Liver (tissue), 9 donors: ENCODE results near the gene GPR65. TPM values are rescaled to one million over a fixed set of nuclear protein-coding genes. Genes with fewer than 3 reads are reported as not detected.

Experiments
- DNase-seq: peaks from one replicate; pipeline ENCODE4 v3.0.0-alpha.2; 2017; ENCODE audit warnings: low spot score
- H3K27ac ChIP-seq, 2 donors: one replicate each; pipeline ENCODE4 v1.7.0; 2013; ENCODE audit warnings: inconsistent platforms in 2 of 2, low read length in 2 of 2, control low read depth in 1 of 2, low read depth in 1 of 2, mild to moderate bottlenecking in 1 of 2
- H3K27me3 ChIP-seq, 4 donors: one replicate each; pipeline versions ENCODE4 v1.6.1 to v1.7.0; 2013; ENCODE audit warnings: low read length in 3 of 4, inconsistent platforms in 1 of 4, mild to moderate bottlenecking in 1 of 4, moderate library complexity in 1 of 4; ENCODE audit not compliant: control insufficient read depth in 4 of 4, insufficient read depth in 4 of 4
- H3K36me3 ChIP-seq, 4 donors: one replicate each; pipeline versions ENCODE4 v1.6.1 to v1.7.0; 2013; ENCODE audit warnings: low read length in 3 of 4, mild to moderate bottlenecking in 3 of 4, low read depth in 1 of 4, moderate library complexity in 1 of 4; ENCODE audit not compliant: control insufficient read depth in 4 of 4, insufficient read depth in 3 of 4
- H3K4me1 ChIP-seq, 4 donors: one replicate each; pipeline versions ENCODE4 v1.6.1 to v1.7.0; 2013; ENCODE audit warnings: low read length in 3 of 4, mild to moderate bottlenecking in 3 of 4, moderate library complexity in 1 of 4; ENCODE audit not compliant: control insufficient read depth in 4 of 4, insufficient read depth in 4 of 4
- H3K4me3 ChIP-seq, 3 donors: one replicate each; pipeline versions ENCODE4 v1.6.1 to v1.7.0; 2013; ENCODE audit warnings: low read length in 3 of 3, control low read depth in 1 of 3, low read depth in 1 of 3, mild to moderate bottlenecking in 1 of 3
- H3K9ac ChIP-seq, 2 donors: one replicate each; pipeline ENCODE4 v1.7.0; 2013; ENCODE audit warnings: low read length in 2 of 2, mild to moderate bottlenecking in 2 of 2, moderate library complexity in 2 of 2, control low read depth in 1 of 2, low read depth in 1 of 2
- H3K9me3 ChIP-seq, 4 donors: one replicate each; pipeline versions ENCODE4 v1.6.1 to v1.7.0; 2013; ENCODE audit warnings: low read length in 3 of 4; ENCODE audit not compliant: control insufficient read depth in 4 of 4
- EGR1 ChIP-seq, 2 donors: IDR thresholded peaks; 2 replicates each; pipeline ENCODE4 v1.6.1; 2016 to 2018; ENCODE audit warnings: antibody characterized with exemption in 2 of 2, low read depth in 2 of 2
- FOXA1 ChIP-seq: IDR thresholded peaks from 2 replicates; pipeline ENCODE4 v1.6.1; 2016; ENCODE audit warnings: antibody characterized with exemption
- FOXA2 ChIP-seq: IDR thresholded peaks from 2 replicates; pipeline ENCODE4 v1.6.1; 2016; ENCODE audit warnings: antibody characterized with exemption
- GABPA ChIP-seq, 2 donors: IDR thresholded peaks in 1 of 2; conservative IDR thresholded peaks in 1 of 2; 2 replicates each; pipeline ENCODE4 v1.6.1; 2016; ENCODE audit warnings: antibody characterized with exemption in 2 of 2, mild to moderate bottlenecking in 1 of 2, moderate library complexity in 1 of 2
- HNF4A ChIP-seq, 2 donors: conservative IDR thresholded peaks; 2 replicates each; pipeline ENCODE4 v1.6.1; 2016; ENCODE audit warnings: antibody characterized with exemption in 2 of 2, mild to moderate bottlenecking in 2 of 2
- HNF4G ChIP-seq: IDR thresholded peaks from 2 replicates; pipeline ENCODE4 v1.6.1; 2016; ENCODE audit warnings: antibody characterized with exemption
- JUND ChIP-seq, 2 donors: IDR thresholded peaks; 2 replicates each; pipeline ENCODE4 v1.6.1; 2016; ENCODE audit warnings: antibody characterized with exemption in 2 of 2
- MAX ChIP-seq: IDR thresholded peaks from 2 replicates; pipeline ENCODE4 v1.6.1; 2016; ENCODE audit warnings: antibody characterized with exemption
- NR2F2 ChIP-seq: IDR thresholded peaks from 2 replicates; pipeline ENCODE4 v1.6.1; 2016; ENCODE audit warnings: antibody characterized with exemption
- RAD21 ChIP-seq, 2 donors: IDR thresholded peaks; 2 replicates each; pipeline ENCODE4 v1.6.1; 2016; ENCODE audit warnings: antibody characterized with exemption in 2 of 2, mild to moderate bottlenecking in 2 of 2
- RXRA ChIP-seq, 2 donors: IDR thresholded peaks; 2 replicates each; pipeline ENCODE4 v1.6.1; 2017 to 2018; ENCODE audit warnings: antibody characterized with exemption in 2 of 2, mild to moderate bottlenecking in 1 of 2
- SP1 ChIP-seq: IDR thresholded peaks from 2 replicates; pipeline ENCODE4 v1.6.1; 2018; ENCODE audit warnings: antibody characterized with exemption, mild to moderate bottlenecking
- TAF1 ChIP-seq: conservative IDR thresholded peaks from 2 replicates; pipeline ENCODE4 v1.6.1; 2016; ENCODE audit warnings: antibody characterized with exemption, mild to moderate bottlenecking
- YY1 ChIP-seq: IDR thresholded peaks from 2 replicates; pipeline ENCODE4 v1.6.1; 2016; ENCODE audit warnings: antibody characterized with exemption, mild to moderate bottlenecking
- WGBS: extraction: QIAGEN DNeasy Blood & Tissue Kit; methylation state at CpG from one replicate; pipeline ENCODE4 v1.1.7; 2013; 5-methylcytosine and 5-hydroxymethylcytosine counted together
- polyA plus RNA-seq, 2 donors: library from polyadenylated mRNA; stranded (reverse) in 1 of 2; unstranded in 1 of 2; fragments of 200-250 nt in 1 of 2; fragments of >200 nt in 1 of 2; fragmentation: Nextera tagmentation in 1 of 2; extraction: Ambion mirVana in 1 of 2; gene quantifications; one replicate each; pipeline versions ENCODE4 v1.2.1 to v1.2.3, GENCODE V29; 2013 to 2015
- total RNA-seq, 2 donors: library from RNA; depleted of rRNA; stranded (reverse); fragments of >200 nt; gene quantifications; one replicate each; pipeline ENCODE4 v1.2.3, GENCODE V29; 2014
- TF ChIP-seq, protein P1 (sequence below): IDR thresholded peaks from 2 replicates; pipeline ENCODE4 v1.6.1; 2016; ENCODE audit warnings: antibody characterized with exemption
- TF ChIP-seq, protein P2 (sequence below): IDR thresholded peaks from 2 replicates; pipeline ENCODE4 v1.6.1; 2016; ENCODE audit warnings: antibody characterized with exemption
- TF ChIP-seq, protein P3 (sequence below): IDR thresholded peaks from 2 replicates; pipeline ENCODE4 v1.6.1; 2016; ENCODE audit warnings: antibody characterized with exemption, mild to moderate bottlenecking
- TF ChIP-seq, protein P4 (sequence below): fragments of 150-350 bp; IDR thresholded peaks from 2 replicates; pipeline ENCODE4 v1.5.1; 2017; ENCODE audit warnings: improper control_type of control experiment, low read depth, low read length; ENCODE audit not compliant: missing input control
- donor health status: healthy.
- donor health status: healthy.
- donor health status: healthy.
- donor health status: healthy.
- donor health status: healthy.

Gene GPR65
- total and polyA plus RNA-seq, 4 donors = 0.72 to 4.5 (median 1.7) TPM

DNA sequence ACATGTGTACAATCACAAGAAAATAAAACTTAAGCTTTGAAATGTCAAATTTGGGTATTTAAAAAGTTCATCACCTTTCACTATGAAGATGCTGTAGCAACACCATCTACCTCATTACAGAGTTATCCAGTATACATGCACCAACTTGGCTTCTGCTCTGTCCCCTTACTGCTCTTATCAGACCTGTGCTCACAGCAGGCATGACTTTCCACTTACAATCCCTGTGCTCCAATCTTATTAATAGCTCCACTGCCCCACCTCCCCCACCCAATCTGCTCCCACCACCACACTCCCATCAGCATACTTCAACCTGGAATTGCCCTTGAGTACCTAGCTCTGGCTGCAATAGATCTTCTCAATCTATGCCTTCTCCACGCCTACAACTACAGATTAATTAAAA lies 25.2 kb upstream of the GPR65 start:
- no peak overlapping the region for H3K4me3 ChIP-seq
- H3K27ac ChIP-seq = no peak overlapping the region
- DNase-seq = no peak
- H3K27me3 ChIP-seq = no peaks in the 10 kb centered on the region
- H3K9me3 ChIP-seq = no peaks in the 10 kb centered on the region
- H3K36me3 ChIP-seq = peaks cover 0 to 5% (median 0%) of the 10 kb centered on the region in 4 donors
- H3K4me1 ChIP-seq = no peaks in the 10 kb centered on the region
- H3K9ac ChIP-seq = no peak overlapping the region
- TF ChIP-seq FOXA2 (no peak), GABPA (IDR thresholded peaks at IDR 0.05 in 1 of 2, conservative IDR thresholded peaks at IDR 0.05 in 1 of 2) (no peak), FOXA1 (no peak), MAX (no peak), RAD21 (IDR thresholded peaks at IDR 0.05) (no peak), HNF4G (no peak), JUND (IDR thresholded peaks at IDR 0.05) (no peak), EGR1 (IDR thresholded peaks at IDR 0.05; ENCODE audit: low read depth in 2 of 2) (no peak), HNF4A (conservative IDR thresholded peaks at IDR 0.05) (no peak), RXRA (IDR thresholded peaks at IDR 0.05) (no peak), NR2F2 (no peak), YY1 (no peak), SP1 (no peak), TAF1 (no peak)
- TF ChIP-seq, protein P1, sequence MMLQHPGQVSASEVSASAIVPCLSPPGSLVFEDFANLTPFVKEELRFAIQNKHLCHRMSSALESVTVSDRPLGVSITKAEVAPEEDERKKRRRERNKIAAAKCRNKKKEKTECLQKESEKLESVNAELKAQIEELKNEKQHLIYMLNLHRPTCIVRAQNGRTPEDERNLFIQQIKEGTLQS = no peak
- TF ChIP-seq, protein P2, sequence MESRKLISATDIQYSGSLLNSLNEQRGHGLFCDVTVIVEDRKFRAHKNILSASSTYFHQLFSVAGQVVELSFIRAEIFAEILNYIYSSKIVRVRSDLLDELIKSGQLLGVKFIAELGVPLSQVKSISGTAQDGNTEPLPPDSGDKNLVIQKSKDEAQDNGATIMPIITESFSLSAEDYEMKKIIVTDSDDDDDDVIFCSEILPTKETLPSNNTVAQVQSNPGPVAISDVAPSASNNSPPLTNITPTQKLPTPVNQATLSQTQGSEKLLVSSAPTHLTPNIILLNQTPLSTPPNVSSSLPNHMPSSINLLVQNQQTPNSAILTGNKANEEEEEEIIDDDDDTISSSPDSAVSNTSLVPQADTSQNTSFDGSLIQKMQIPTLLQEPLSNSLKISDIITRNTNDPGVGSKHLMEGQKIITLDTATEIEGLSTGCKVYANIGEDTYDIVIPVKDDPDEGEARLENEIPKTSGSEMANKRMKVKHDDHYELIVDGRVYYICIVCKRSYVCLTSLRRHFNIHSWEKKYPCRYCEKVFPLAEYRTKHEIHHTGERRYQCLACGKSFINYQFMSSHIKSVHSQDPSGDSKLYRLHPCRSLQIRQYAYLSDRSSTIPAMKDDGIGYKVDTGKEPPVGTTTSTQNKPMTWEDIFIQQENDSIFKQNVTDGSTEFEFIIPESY = no peak
- TF ChIP-seq, protein P3, sequence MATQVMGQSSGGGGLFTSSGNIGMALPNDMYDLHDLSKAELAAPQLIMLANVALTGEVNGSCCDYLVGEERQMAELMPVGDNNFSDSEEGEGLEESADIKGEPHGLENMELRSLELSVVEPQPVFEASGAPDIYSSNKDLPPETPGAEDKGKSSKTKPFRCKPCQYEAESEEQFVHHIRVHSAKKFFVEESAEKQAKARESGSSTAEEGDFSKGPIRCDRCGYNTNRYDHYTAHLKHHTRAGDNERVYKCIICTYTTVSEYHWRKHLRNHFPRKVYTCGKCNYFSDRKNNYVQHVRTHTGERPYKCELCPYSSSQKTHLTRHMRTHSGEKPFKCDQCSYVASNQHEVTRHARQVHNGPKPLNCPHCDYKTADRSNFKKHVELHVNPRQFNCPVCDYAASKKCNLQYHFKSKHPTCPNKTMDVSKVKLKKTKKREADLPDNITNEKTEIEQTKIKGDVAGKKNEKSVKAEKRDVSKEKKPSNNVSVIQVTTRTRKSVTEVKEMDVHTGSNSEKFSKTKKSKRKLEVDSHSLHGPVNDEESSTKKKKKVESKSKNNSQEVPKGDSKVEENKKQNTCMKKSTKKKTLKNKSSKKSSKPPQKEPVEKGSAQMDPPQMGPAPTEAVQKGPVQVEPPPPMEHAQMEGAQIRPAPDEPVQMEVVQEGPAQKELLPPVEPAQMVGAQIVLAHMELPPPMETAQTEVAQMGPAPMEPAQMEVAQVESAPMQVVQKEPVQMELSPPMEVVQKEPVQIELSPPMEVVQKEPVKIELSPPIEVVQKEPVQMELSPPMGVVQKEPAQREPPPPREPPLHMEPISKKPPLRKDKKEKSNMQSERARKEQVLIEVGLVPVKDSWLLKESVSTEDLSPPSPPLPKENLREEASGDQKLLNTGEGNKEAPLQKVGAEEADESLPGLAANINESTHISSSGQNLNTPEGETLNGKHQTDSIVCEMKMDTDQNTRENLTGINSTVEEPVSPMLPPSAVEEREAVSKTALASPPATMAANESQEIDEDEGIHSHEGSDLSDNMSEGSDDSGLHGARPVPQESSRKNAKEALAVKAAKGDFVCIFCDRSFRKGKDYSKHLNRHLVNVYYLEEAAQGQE = no peak
- TF ChIP-seq, protein P4, sequence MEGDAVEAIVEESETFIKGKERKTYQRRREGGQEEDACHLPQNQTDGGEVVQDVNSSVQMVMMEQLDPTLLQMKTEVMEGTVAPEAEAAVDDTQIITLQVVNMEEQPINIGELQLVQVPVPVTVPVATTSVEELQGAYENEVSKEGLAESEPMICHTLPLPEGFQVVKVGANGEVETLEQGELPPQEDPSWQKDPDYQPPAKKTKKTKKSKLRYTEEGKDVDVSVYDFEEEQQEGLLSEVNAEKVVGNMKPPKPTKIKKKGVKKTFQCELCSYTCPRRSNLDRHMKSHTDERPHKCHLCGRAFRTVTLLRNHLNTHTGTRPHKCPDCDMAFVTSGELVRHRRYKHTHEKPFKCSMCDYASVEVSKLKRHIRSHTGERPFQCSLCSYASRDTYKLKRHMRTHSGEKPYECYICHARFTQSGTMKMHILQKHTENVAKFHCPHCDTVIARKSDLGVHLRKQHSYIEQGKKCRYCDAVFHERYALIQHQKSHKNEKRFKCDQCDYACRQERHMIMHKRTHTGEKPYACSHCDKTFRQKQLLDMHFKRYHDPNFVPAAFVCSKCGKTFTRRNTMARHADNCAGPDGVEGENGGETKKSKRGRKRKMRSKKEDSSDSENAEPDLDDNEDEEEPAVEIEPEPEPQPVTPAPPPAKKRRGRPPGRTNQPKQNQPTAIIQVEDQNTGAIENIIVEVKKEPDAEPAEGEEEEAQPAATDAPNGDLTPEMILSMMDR = no peak
- 98% methylated on average over 1 of the region's 1 CpG for WGBS
